K562 (cell line): ENCODE data around the gene OSGEP. TPM values are rescaled to one million over a fixed set of nuclear protein-coding genes. Genes with fewer than 3 reads are reported as not detected.
A peak's percentile ranks its signal among the peaks of the same experiment; 100 is the strongest.

Source experiments
- CBX1 ChIP-seq: sonication (generic); IDR thresholded peaks from 2 replicates; pipeline ENCODE4 v1.6.1; 2016; ENCODE audit warnings: antibody characterized with exemption, low read depth, mild to moderate bottlenecking
- CCNT2 ChIP-seq: IDR thresholded peaks from 2 replicates; pipeline ENCODE4 v1.6.1; 2011; ENCODE audit warnings: borderline replicate concordance, low read depth, mild to moderate bottlenecking, moderate library complexity, mixed read lengths, low read length; ENCODE audit not compliant: insufficient read length; ENCODE audit errors: extremely low read depth
- DIDO1 ChIP-seq: fragments of 450-650 bp; IDR thresholded peaks from 2 replicates; pipeline ENCODE4 v1.6.1; 2016; ENCODE audit warnings: low read depth, missing biosample characterization, missing genetic modification characterization
- ELF4 ChIP-seq: fragments of 450-650 bp; formaldehyde crosslinking; IDR thresholded peaks from 2 replicates; pipeline ENCODE4 v1.4.0; 2022; ENCODE audit warnings: missing genetic modification characterization
- FOXM1 ChIP-seq, 2 experiments: fragments of 450-650 bp in 1 of 2; sonication (generic) in 1 of 2; formaldehyde crosslinking in 1 of 2; IDR thresholded peaks; 2 replicates each; pipeline versions ENCODE4 v1.6.1 to v1.9.0; 2017 to 2022; ENCODE audit warnings: low read depth in 2 of 2, mild to moderate bottlenecking in 2 of 2, missing genetic modification reagents in 1 of 2, moderate library complexity in 1 of 2
- GABPB2 ChIP-seq: fragments of 250-450 bp; sonication (Bioruptor Pico); conservative IDR thresholded peaks from 2 replicates; pipeline ENCODE4 v1.5.1; 2021; ENCODE audit warnings: mild to moderate bottlenecking
- HBP1 ChIP-seq: fragments of 450-650 bp; formaldehyde crosslinking; IDR thresholded peaks from 2 replicates; pipeline ENCODE4 v1.4.0; 2022; ENCODE audit warnings: missing genetic modification characterization
- HIVEP1 ChIP-seq: fragments of 250-450 bp; sonication (Bioruptor Pico); IDR thresholded peaks from 2 replicates; pipeline ENCODE4 v1.4.0; 2020; ENCODE audit warnings: mild to moderate bottlenecking
- HMBOX1 ChIP-seq: sonication (generic); IDR thresholded peaks from 2 replicates; pipeline ENCODE4 v1.6.1; 2016
- MAX ChIP-seq: sonication (generic); formaldehyde crosslinking; IDR thresholded peaks from 2 replicates; pipeline ENCODE4 v1.9.0; 2022; ENCODE audit warnings: mild to moderate bottlenecking, missing genetic modification reagents
- NCOA1 ChIP-seq: fragments of 450-650 bp; IDR thresholded peaks from 2 replicates; pipeline ENCODE4 v1.6.1; 2016; ENCODE audit warnings: low read depth
- NR2C2 ChIP-seq, 2 experiments: fragments of 200-800 bp in 1 of 2; sonication (Bioruptor generic) in 1 of 2; sonication (generic) in 1 of 2; formaldehyde crosslinking in 1 of 2; IDR thresholded peaks; 2 replicates each; pipeline versions ENCODE4 v1.6.1 to v1.8.0; 2016 to 2022; ENCODE audit warnings: mild to moderate bottlenecking in 1 of 2, missing compliant biosample characterization in 1 of 2, missing genetic modification characterization in 1 of 2, missing genetic modification reagents in 1 of 2
- PHF20 ChIP-seq: fragments of 450-650 bp; IDR thresholded peaks from 2 replicates; pipeline ENCODE4 v1.6.1; 2018; ENCODE audit not compliant: partially characterized antibody
- RB1 ChIP-seq: fragments of 450-650 bp; IDR thresholded peaks from 2 replicates; pipeline ENCODE4 v1.6.1; 2017; ENCODE audit warnings: low read depth, mild to moderate bottlenecking
- RBBP5 ChIP-seq: fragments of 200-600 bp; sonication (generic); IDR thresholded peaks from 2 replicates; pipeline ENCODE4 v1.6.1; 2012; ENCODE audit warnings: borderline replicate concordance, mild to moderate bottlenecking, low read length, control low read depth, inconsistent platforms; ENCODE audit not compliant: insufficient read depth, poor library complexity, severe bottlenecking
- STAT5B ChIP-seq: fragments of 250-450 bp; sonication (Bioruptor Pico); IDR thresholded peaks from 2 replicates; pipeline ENCODE4 v1.8.0; 2021; ENCODE audit warnings: mild to moderate bottlenecking, inconsistent platforms
- ZFP1 ChIP-seq: fragments of 450-650 bp; formaldehyde crosslinking; IDR thresholded peaks from 2 replicates; pipeline ENCODE4 v1.4.0; 2020; ENCODE audit warnings: mild to moderate bottlenecking, mixed read lengths
- ZNF134 ChIP-seq: fragments of 250-450 bp; sonication (Bioruptor Pico); conservative IDR thresholded peaks from 2 replicates; pipeline ENCODE4 v1.4.0; 2020
- ZNF76 ChIP-seq: fragments of 250-450 bp; sonication (Bioruptor Pico); IDR thresholded peaks from 2 replicates; pipeline ENCODE4 v1.4.0; 2020; ENCODE audit warnings: mild to moderate bottlenecking, moderate library complexity, borderline replicate concordance
- polyA plus RNA-seq, 8 experiments: library from polyadenylated mRNA; depleted of rRNA in 4 of 8; stranded (reverse) in 5 of 8; unstranded in 3 of 8; fragments of >200 nt; fragmentation: Nextera tagmentation in 2 of 8; fragmentation: Illumina TruSeq in 1 of 8; extraction: Ambion mirVana in 2 of 8; extraction: Trizol in 1 of 8; gene quantifications; 2 replicates each; pipeline versions ENCODE4 v1.2.1 to v1.2.3, GENCODE V29; 2011 to 2014; ENCODE audit warnings: inconsistent platforms in 1 of 8, missing spikeins in 1 of 8
- total RNA-seq, 7 experiments: library from RNA; depleted of rRNA in 6 of 7; stranded (reverse); fragments of >200 nt in 6 of 7; fragmentation: Illumina TruSeq in 2 of 7; extraction: Trizol in 2 of 7; gene quantifications; 2 replicates each; pipeline versions ENCODE4 v1.2.1 to v1.2.3, GENCODE V29; 2011 to 2021; ENCODE audit warnings: low replicate concordance in 1 of 7
- TF ChIP-seq, protein P1 (sequence below): fragments of 250-450 bp; sonication (Bioruptor Pico); IDR thresholded peaks from 2 replicates; pipeline ENCODE4 v1.4.0; 2020; ENCODE audit warnings: mild to moderate bottlenecking
- TF ChIP-seq, protein P2 (sequence below): sonication (generic); formaldehyde crosslinking; IDR thresholded peaks from 2 replicates; pipeline ENCODE4 v1.5.0; 2020; ENCODE audit warnings: missing genetic modification reagents

OSGEP gene
- total and polyA plus RNA-seq, 9 of the 15 experiments (the other 6 are each of a cell fraction or from before 2014, with no cell fraction given): 32.1 to 59.2 (median 44.1) TPM

DNA sequence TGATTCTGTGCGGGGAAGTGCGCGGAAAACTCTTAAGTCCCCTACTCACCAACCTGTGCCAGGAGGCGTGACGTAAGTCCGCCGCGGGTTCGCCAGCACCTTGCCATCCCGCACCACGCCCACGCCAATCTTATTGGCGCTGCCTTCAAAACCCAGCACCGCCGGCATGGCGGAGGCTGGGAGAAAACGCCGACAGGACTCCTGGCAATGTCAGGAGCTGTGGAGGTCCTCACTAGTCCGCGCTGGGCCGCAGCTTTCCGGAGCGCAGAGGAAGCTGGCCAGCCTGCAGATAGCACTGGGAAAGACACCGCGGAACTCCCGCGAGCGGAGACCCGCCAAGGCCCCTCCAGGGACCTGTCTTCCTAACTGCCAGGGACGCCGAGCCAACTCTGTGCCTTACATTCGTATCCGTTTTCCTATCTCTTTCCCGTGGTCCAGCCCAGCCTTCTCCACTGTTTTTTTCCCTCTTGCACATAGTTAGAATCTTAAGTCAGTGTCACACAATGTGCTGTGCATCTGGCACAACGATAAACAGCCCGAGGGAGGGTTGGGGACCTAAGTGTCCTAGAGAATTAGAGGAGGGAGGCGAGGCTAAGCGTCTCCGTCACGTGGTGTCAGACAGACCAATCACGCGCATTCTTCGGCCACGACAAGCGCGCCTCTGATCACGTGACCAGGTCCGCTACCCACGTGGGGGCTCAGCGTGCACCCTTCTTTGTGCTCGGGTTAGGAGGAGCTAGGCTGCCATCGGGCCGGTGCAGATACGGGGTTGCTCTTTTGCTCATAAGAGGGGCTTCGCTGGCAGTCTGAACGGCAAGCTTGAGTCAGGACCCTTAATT is at the start of gene OSGEP, which contains the start of gene APEX1 (continued):
- TF ChIP-seq, protein P1, sequence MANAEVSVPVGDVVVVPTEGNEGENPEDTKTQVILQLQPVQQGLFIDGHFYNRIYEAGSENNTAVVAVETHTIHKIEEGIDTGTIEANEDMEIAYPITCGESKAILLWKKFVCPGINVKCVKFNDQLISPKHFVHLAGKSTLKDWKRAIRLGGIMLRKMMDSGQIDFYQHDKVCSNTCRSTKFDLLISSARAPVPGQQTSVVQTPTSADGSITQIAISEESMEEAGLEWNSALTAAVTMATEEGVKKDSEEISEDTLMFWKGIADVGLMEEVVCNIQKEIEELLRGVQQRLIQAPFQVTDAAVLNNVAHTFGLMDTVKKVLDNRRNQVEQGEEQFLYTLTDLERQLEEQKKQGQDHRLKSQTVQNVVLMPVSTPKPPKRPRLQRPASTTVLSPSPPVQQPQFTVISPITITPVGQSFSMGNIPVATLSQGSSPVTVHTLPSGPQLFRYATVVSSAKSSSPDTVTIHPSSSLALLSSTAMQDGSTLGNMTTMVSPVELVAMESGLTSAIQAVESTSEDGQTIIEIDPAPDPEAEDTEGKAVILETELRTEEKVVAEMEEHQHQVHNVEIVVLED (CRISPR knock-in tag): peak; percentile 58
- TF ChIP-seq HIVEP1 (CRISPR knock-in tag) (0 out of 2 replicates have a peak, but pooled peaks have one; percentile 61), ELF4 (CRISPR knock-in tag) (0 out of 2 replicates have a peak, but pooled peaks have one; percentile 47), FOXM1 (IDR thresholded peaks at IDR 0.05; ENCODE audit: low read depth) (no peak), FOXM1 (CRISPR knock-in tag; IDR thresholded peaks at IDR 0.05; ENCODE audit: low read depth) (0 out of 2 replicates have a peak, but pooled peaks have one; percentile 57), STAT5B (CRISPR knock-in tag) (no peak), GABPB2 (CRISPR knock-in tag) (no peak), RBBP5 (peak; percentile 67), MAX (peak; percentile 96), ZNF76 (peak; percentile 66; the same call in 1 of the 2 replicates), PHF20 (peak; percentile 73), RB1 (peak; percentile 44; the same call in 1 of the 2 replicates), HBP1 (no peak), HMBOX1 (0 out of 2 replicates have a peak, but pooled peaks have one; percentile 14), ZFP1 (CRISPR knock-in tag) (no peak), CCNT2 (no peak), DIDO1 (tag) (peak; percentile 57; the same call in 1 of the 2 replicates), NCOA1 (no peak), CBX1 (peak; percentile 29; the same call in 1 of the 2 replicates), ZNF134 (CRISPR knock-in tag) (no peak), NR2C2 (CRISPR knock-in tag; IDR thresholded peaks at IDR 0.05) (no peak), NR2C2 (tag; IDR thresholded peaks at IDR 0.05) (peak; percentile 69)
- TF ChIP-seq, protein P2, sequence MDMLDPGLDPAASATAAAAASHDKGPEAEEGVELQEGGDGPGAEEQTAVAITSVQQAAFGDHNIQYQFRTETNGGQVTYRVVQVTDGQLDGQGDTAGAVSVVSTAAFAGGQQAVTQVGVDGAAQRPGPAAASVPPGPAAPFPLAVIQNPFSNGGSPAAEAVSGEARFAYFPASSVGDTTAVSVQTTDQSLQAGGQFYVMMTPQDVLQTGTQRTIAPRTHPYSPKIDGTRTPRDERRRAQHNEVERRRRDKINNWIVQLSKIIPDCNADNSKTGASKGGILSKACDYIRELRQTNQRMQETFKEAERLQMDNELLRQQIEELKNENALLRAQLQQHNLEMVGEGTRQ (CRISPR knock-in tag): peak; percentile 100
